Immature natural killer cell (primary cell): ENCODE results near the gene EYA2. TPM values are rescaled to one million over a fixed set of nuclear protein-coding genes. Genes with fewer than 3 reads are reported as not detected.

Experiments
- DNase-seq, 3 donors: peaks; one replicate each; pipeline ENCODE4 v3.0.0; 2022; ENCODE audit warnings: mixed read lengths in 1 of 3
- H3K27ac Mint-ChIP-seq, 6 donors: one replicate each; pipeline ENCODE4 v1.8.0; 2020; ENCODE audit warnings: mixed read lengths in 6 of 6, mild to moderate bottlenecking in 5 of 6, inconsistent platforms in 4 of 6, moderate library complexity in 3 of 6
- H3K27me3 Mint-ChIP-seq, 3 donors: one replicate each; pipeline ENCODE4 v1.8.0; 2020 to 2021; ENCODE audit warnings: low read depth in 3 of 3, mild to moderate bottlenecking in 3 of 3, mixed read lengths in 3 of 3, moderate library complexity in 3 of 3, inconsistent platforms in 1 of 3
- H3K36me3 Mint-ChIP-seq, 3 donors: one replicate each; pipeline ENCODE4 v1.8.0; 2020; ENCODE audit warnings: mixed read lengths in 3 of 3, inconsistent platforms in 2 of 3, mild to moderate bottlenecking in 2 of 3
- H3K4me1 Mint-ChIP-seq, 2 donors: one replicate each; pipeline ENCODE4 v1.8.0; 2020; ENCODE audit warnings: inconsistent platforms in 2 of 2, mild to moderate bottlenecking in 2 of 2, mixed read lengths in 2 of 2, moderate library complexity in 1 of 2
- H3K4me3 Mint-ChIP-seq, 5 donors: one replicate each; pipeline ENCODE4 v1.8.0; 2020; ENCODE audit warnings: mild to moderate bottlenecking in 5 of 5, mixed read lengths in 5 of 5, inconsistent platforms in 3 of 5, moderate library complexity in 3 of 5
- H3K9me3 Mint-ChIP-seq, 6 donors: one replicate each; pipeline ENCODE4 v1.8.0; 2020; ENCODE audit warnings: mild to moderate bottlenecking in 6 of 6, mixed read lengths in 6 of 6, inconsistent platforms in 4 of 6, moderate library complexity in 3 of 6
- polyA plus RNA-seq, 3 donors: library from polyadenylated mRNA; unstranded; fragments of 300-500 nt; fragmentation: Illumina TruSeq; gene quantifications; one replicate each; pipeline ENCODE4 v1.2.3, GENCODE V29; 2021

EYA2 gene
- polyA plus RNA-seq, 3 donors from 2014 or later = not detected

- no peak for DNase-seq
- H3K9me3 Mint-ChIP-seq = peaks cover 0 to 2% (median 0%) of the 10 kb centered on the region in 6 donors
- no peak overlapping the region for H3K27ac Mint-ChIP-seq
- H3K36me3 Mint-ChIP-seq = no peaks in the 10 kb centered on the region
- peaks cover 0 to 8% (median 0%) of the 10 kb centered on the region in 3 donors for H3K27me3 Mint-ChIP-seq
- no peaks in the 10 kb centered on the region for H3K4me1 Mint-ChIP-seq
- no peak overlapping the region for H3K4me3 Mint-ChIP-seq
Observed at GRCh38 chr20:47050996-47051395, 156.4 kb downstream of the EYA2 start.

- Mint-ChIP-seq H3K4me3 (no peak overlapping the region), H3K4me1 (no peaks in the 10 kb centered on the region), H3K27ac (no peak overlapping the region), H3K9me3 (peaks cover 0 to 2% (median 0%) of the 10 kb centered on the region in 6 donors), H3K27me3 (peaks cover 0 to 8% (median 5%) of the 10 kb centered on the region in 3 donors), H3K36me3 (no peaks in the 10 kb centered on the region)
- DNase-seq = no peak
Observed at GRCh38 chr20:47051936-47052526, 157.4 kb downstream of the EYA2 start.

- peaks cover 0 to 2% (median 0%) of the 10 kb centered on the region in 6 donors for H3K9me3 Mint-ChIP-seq
- no peak for DNase-seq
- no peak overlapping the region for H3K27ac Mint-ChIP-seq
Observed at GRCh38 chr20:47054506-47054905, 159.9 kb downstream of the EYA2 start.

GRCh38 chr20:47054945-47055344, 160.3 kb downstream of the EYA2 start:
- H3K4me1 Mint-ChIP-seq = no peaks in the 10 kb centered on the region
- H3K9me3 Mint-ChIP-seq = peaks cover 0 to 2% (median 0%) of the 10 kb centered on the region in 6 donors
- no peak overlapping the region for H3K4me3 Mint-ChIP-seq
- no peak overlapping the region for H3K27ac Mint-ChIP-seq
- no peaks in the 10 kb centered on the region for H3K36me3 Mint-ChIP-seq
- peaks cover 0 to 7% (median 5%) of the 10 kb centered on the region in 3 donors for H3K27me3 Mint-ChIP-seq
- no peak for DNase-seq

More at GRCh38 chr20:47054506-47054905, 159.9 kb downstream of the EYA2 start:
- no peaks in the 10 kb centered on the region for H3K4me1 Mint-ChIP-seq
- H3K27me3 Mint-ChIP-seq = peaks cover 0 to 7% (median 5%) of the 10 kb centered on the region in 3 donors
- no peak overlapping the region for H3K4me3 Mint-ChIP-seq
- no peaks in the 10 kb centered on the region for H3K36me3 Mint-ChIP-seq

GRCh38 chr20:47055699-47056369, 161.2 kb downstream of the EYA2 start:
- no peak overlapping the region for H3K4me3 Mint-ChIP-seq
- no peak overlapping the region for H3K27ac Mint-ChIP-seq
- H3K9me3 Mint-ChIP-seq = peaks cover 0 to 2% (median 0%) of the 10 kb centered on the region in 6 donors
- no peaks in the 10 kb centered on the region for H3K4me1 Mint-ChIP-seq
- no peaks in the 10 kb centered on the region for H3K36me3 Mint-ChIP-seq
- DNase-seq = no peak
- H3K27me3 Mint-ChIP-seq = peaks cover 0 to 5% (median 4%) of the 10 kb centered on the region in 3 donors

- H3K9me3 Mint-ChIP-seq = peaks cover 0 to 2% (median 0%) of the 10 kb centered on the region in 6 donors
- no peaks in the 10 kb centered on the region for H3K36me3 Mint-ChIP-seq
- no peak for DNase-seq
- peaks cover 0 to 5% (median 4%) of the 10 kb centered on the region in 3 donors for H3K27me3 Mint-ChIP-seq
- no peak overlapping the region for H3K4me3 Mint-ChIP-seq
- no peaks in the 10 kb centered on the region for H3K4me1 Mint-ChIP-seq
- H3K27ac Mint-ChIP-seq = no peak overlapping the region
Observed at GRCh38 chr20:47057661-47058060, 163.0 kb downstream of the EYA2 start.

GRCh38 chr20:47058236-47058635, 163.6 kb downstream of the EYA2 start:
- H3K27me3 Mint-ChIP-seq = peaks cover 0 to 6% (median 5%) of the 10 kb centered on the region in 3 donors
- H3K4me1 Mint-ChIP-seq = no peaks in the 10 kb centered on the region
- no peaks in the 10 kb centered on the region for H3K36me3 Mint-ChIP-seq
- peaks cover 0 to 2% (median 0%) of the 10 kb centered on the region in 6 donors for H3K9me3 Mint-ChIP-seq
- H3K27ac Mint-ChIP-seq = no peak overlapping the region
- H3K4me3 Mint-ChIP-seq = no peak overlapping the region
- no peak for DNase-seq

- Mint-ChIP-seq H3K4me1 (no peaks in the 10 kb centered on the region), H3K36me3 (no peaks in the 10 kb centered on the region), H3K9me3 (peaks cover 0 to 2% (median 0%) of the 10 kb centered on the region in 6 donors), H3K27me3 (peaks cover 0 to 7% (median 5%) of the 10 kb centered on the region in 3 donors), H3K27ac (no peak overlapping the region), H3K4me3 (no peak overlapping the region)
- DNase-seq = no peak
Observed at GRCh38 chr20:47059536-47059935, 164.9 kb downstream of the EYA2 start.

GRCh38 chr20:47061549-47061948, 166.9 kb downstream of the EYA2 start:
- Mint-ChIP-seq H3K27ac (no peak overlapping the region), H3K36me3 (no peaks in the 10 kb centered on the region), H3K4me3 (no peak overlapping the region), H3K27me3 (peaks cover 4 to 7% (median 6%) of the 10 kb centered on the region in 3 donors), H3K9me3 (peaks cover 0 to 3% (median 0%) of the 10 kb centered on the region in 6 donors), H3K4me1 (no peaks in the 10 kb centered on the region)
- DNase-seq = no peak

- Mint-ChIP-seq H3K27me3 (peaks cover 4 to 7% (median 5%) of the 10 kb centered on the region in 3 donors), H3K4me1 (no peaks in the 10 kb centered on the region), H3K4me3 (no peak overlapping the region), H3K9me3 (peaks cover 0 to 3% (median 0%) of the 10 kb centered on the region in 6 donors), H3K27ac (no peak overlapping the region), H3K36me3 (no peaks in the 10 kb centered on the region)
- DNase-seq = no peak
Observed at GRCh38 chr20:47062226-47062890, 167.7 kb downstream of the EYA2 start.

- Mint-ChIP-seq H3K36me3 (no peaks in the 10 kb centered on the region), H3K4me3 (no peak overlapping the region), H3K27me3 (peaks cover 4 to 7% (median 5%) of the 10 kb centered on the region in 3 donors), H3K27ac (no peak overlapping the region), H3K9me3 (peaks cover 0 to 9% (median 6%) of the 10 kb centered on the region in 6 donors), H3K4me1 (no peaks in the 10 kb centered on the region)
- no peak for DNase-seq
Observed at GRCh38 chr20:47063407-47063806, 168.8 kb downstream of the EYA2 start.

GRCh38 chr20:47063808-47064207, 169.2 kb downstream of the EYA2 start:
- H3K27ac Mint-ChIP-seq = no peak overlapping the region
- no peak for DNase-seq
- H3K9me3 Mint-ChIP-seq = peaks cover 0 to 11% (median 7%) of the 10 kb centered on the region in 6 donors
- H3K27me3 Mint-ChIP-seq = peaks cover 4 to 7% (median 5%) of the 10 kb centered on the region in 3 donors
- no peaks in the 10 kb centered on the region for H3K4me1 Mint-ChIP-seq
- no peaks in the 10 kb centered on the region for H3K36me3 Mint-ChIP-seq
- no peak overlapping the region for H3K4me3 Mint-ChIP-seq

- no peak overlapping the region for H3K4me3 Mint-ChIP-seq
- DNase-seq = no peak
Observed at GRCh38 chr20:47066484-47067270, 172.0 kb downstream of the EYA2 start.

More at GRCh38 chr20:47066484-47067270, 172.0 kb downstream of the EYA2 start:
- Mint-ChIP-seq H3K9me3 (peaks cover 0 to 11% (median 7%) of the 10 kb centered on the region in 6 donors), H3K36me3 (no peaks in the 10 kb centered on the region), H3K27me3 (peaks cover 2 to 5% (median 4%) of the 10 kb centered on the region in 3 donors), H3K4me1 (no peaks in the 10 kb centered on the region), H3K27ac (no peak overlapping the region)
